SKM-1 treated with dmso at 0.1 percent for 144 hours (cell line): ENCODE data around the gene RGS1.

Experiments
- DNase-seq: peaks from one replicate; lab custom pipeline; 2025; ENCODE audit not compliant: unreplicated experiment; lab: John Stamatoyannopoulos, UW

Gene RGS1

DNA sequence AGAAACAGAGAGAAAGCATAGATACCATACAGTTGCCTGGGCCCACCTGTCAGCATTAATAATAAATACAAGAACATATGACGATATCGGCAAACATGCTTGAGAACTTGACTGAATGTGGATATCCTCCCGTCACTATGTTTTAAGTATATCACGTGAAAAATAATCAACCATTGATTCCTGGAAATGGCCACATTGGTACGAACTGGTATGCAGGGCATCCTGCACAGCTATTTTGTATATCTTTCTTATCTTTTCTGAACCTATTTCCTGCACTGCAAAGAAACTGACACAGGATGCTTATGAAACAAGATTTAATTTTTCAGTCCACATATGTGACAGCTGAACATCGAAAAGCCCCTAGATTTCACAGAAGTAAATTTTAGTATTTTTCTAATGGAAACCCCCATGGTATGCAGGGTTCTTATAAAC is 22.8 kb upstream of the RGS1 start:
- no peak for DNase-seq

DNA sequence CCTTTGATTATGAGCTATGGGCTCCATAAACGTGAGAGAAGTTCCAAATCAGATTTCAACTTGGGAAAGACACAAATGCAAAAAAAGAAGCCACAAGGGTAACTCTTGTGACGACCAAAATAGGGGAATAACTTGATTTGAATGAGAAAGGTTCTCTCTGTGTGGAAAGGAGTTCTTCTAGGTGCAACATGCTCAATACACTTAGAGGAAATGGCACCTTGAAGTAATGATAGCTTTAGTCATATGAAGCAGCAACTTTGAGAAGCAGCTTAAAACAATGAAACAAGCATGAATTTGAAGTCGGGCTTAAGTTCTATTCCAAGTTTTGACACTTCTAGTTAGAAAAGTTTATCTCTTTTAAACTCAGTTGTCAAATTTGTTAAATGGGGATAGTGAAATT is 21.8 kb upstream of the RGS1 start:
- no peak for DNase-seq

DNA sequence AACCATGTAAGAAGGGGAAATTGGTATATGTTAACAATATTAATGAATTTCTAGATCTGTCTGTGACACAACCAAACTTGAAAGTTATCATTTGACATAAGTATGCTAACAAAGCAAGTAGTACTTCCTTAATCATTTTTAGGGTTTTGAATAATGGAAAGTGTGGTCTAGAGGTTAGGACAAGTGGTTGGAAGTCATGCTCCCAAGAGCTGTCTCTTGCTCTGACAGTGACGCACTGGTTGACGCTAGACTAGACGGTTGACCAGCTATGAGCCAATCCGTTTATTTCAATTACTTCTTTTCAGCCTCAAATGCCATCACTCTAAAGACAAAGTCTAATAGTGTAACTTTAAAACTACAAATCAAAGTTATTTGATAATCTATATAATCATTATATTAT is 20.7 kb upstream of the RGS1 start:
- no peak for DNase-seq

DNA sequence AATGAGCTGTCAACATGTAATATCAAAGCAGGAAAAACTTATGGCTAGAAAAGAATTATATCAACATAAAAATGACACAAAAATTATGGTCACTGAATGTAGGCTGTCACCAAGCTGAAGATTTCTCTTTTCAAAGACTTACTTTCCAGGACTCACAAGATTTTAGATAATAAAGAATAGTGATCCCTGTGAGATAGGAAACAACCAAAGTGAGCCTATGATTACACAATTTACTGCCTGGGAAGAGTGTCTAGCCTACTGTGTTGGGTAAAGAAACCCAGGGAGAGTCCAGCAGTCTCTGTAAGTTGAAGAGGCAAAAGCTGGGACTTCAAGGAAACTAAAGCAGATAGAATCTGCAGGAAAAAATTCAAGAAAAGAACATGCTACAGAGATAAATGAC is 20.2 kb upstream of the RGS1 start:
- DNase-seq: no peak

DNA sequence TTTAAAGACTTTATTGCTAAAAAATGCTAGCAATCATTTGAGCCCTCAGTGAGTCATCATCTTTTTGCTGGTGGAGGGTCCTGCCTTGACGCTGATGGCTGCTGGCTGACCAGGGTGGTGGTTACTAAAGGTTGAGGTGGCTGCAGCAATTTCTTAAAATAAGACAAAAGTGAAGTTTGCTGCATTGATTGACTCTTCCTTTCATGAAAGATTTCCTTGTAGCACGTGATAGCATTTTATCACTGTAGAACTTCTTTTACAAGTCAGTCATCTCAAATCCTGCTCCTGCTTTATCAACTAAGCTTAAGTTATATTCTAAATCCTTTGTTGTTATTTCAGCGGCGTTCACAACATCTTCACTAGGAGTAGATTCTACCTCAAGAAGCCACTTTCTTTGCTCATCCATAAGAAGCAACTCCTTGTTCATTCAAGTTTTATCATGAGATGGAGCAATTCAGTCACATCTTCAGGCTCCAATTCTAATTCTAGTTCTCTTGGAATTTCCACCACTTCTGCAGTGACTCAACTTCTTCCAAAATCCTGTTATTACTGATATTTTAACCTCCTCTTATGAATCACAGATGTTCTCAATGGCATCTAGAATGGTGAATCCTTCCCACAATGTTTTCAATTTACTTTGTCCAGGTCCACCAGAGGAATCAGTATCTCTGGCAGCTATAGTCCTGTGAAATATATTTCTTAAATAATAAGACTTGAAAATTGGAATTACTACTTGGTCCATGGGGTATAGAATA is 17.6 kb upstream of the RGS1 start:
- DNase-seq: no peak

DNA sequence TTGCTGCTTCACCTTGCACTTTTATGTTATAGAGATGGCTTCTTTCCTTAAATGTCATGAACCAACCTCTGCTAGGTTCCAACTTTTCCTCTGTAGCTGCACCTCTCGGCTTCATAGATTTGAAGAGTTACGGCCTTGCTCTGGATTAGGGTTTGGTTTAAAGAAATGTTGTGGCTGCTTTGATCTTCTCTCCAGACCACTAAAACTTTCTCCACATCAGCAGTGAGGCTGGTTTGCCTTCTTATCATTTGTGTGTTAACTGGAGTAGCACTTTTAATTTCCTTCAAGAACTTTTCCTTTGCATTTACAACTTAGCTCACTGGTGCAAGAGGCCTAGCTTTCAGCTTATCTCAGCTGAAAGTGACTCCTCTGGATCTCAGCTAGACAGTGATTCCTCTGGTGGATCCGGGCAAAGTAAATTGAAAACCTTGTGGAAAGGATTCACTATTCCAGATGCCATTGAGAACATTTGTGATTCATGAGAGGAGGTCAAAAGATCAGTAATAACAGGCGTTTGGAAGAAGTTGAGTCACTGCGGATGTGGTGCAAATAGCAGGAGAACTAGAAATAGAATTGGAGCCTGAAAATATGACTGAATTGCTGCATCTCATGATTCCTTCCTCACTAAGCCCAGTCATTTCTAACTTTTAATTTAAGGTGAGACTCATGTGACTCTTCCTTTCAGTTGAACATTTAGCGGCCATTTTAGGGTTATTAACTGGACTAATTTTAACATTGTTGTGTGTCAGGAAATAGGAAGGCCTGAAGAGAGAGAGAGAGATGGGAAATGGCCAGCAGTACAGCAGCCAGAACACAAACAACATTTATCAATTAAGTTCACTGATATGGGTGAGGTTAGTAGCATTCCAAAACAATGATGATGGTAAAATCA is 16.2 kb upstream of the RGS1 start:
- DNase-seq: no peak

DNA sequence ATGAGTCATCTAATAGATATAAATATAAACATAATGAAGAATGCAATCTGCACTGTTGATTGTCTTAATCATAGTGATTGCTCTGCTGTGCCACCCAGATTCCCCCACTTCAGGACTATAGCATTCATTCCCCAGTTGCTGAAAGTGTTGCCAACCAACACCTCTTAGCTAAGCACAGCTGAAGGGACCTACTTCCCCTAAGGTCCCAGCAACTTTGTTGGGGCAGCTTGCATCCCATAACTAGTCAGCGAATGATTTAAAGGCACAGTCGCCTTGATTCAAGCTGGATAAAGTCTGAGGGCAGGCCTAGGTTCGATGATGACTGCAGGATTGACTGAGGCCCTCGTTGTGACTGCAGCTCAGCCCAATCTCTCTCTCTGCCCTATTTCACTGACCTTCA is 14.3 kb upstream of the RGS1 start:
- no peak for DNase-seq

DNA sequence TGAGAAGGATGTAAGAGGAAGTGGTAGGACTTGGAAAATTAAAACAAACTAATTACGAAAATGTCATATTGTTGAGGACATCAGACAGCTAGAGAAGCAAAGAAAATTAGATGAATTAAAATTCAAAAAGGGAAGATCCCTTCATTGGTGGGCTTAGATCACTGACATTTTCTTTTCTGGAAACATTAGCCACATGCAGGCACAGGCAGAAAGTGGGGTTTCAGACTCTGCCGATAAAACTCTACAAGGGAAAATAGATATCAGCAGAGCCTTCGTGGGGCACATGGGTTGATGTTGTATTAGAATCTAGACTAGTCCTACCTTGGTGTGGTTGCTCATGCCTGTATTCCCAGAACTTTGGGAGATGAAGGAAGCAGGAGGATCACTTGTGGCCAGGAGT is 12.4 kb upstream of the RGS1 start:
- DNase-seq: no peak

DNA sequence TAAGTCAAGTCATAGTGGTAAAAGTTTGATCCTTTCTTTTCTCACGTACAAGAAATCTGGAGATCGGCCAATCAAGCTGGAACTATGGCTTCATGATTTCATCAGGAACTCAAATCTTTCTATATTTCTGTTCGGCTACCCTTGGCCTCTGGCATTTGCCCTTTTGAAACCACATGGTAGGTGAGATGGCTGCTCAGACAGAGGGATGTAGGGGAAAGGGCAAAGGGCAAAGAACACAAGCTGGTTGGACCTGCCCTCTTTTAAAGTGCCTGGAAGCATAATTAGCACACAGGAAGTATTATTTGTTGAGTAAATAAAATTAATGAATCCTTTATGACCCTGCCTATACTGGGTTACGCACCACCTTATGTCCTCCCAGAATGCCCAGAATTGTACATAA is 11.5 kb upstream of the RGS1 start:
- no peak for DNase-seq

DNA sequence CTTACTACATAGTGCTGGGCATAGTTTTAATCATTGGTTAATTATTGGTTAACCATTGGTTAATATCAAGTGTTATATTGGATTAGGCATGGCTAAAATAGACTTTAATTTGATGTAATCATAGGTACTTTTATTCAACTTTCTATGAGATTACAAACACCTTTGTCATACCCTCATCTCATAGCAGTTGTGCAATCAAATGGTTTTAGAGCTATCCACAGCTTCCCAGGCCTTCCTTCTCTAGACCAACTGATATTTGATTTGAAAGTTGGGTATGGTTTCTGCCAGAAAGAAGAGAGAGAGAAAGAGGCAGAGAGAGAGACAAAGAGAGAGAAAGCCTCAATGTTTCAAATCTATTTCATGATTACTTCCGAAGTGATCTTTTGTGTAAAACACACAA is 9.6 kb upstream of the RGS1 start:
- DNase-seq: no peak

DNA sequence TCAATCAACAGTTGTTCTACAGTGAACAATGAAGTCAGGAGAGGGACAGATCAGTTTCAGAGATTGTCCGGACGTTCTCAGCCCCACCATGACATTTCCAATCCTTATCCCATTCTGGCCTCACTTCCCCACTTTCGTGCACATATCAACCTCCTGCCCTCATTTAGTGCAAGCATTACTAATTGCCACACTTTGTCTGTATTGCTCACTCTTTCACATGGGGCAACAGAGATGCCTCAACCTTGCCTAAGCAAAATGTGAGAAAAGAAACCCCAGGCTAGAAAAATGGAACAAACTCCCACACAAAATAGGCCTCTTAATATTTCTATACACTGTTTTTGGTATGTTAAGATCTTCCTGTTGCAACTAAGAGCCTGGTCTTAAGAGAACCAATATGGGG is 8.9 kb upstream of the RGS1 start:
- no peak for DNase-seq

DNA sequence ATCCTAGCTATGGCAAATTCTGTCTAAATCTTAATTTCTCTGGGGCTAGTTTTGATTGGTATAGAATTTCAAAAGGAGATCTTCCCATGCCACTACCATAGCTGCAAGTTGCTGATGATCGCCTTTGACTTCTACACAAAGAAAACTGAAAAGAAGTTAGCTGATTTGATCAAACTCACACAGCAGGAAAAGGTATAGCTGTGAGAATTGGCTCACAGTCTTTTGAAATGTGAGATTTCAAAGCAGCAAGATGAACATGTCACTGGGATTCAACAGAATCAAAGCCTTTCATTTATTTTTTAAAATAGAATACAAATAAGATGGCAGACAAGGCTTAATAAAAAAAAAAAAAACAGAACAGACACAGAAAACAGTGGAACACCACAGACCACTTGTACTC is 7.5 kb upstream of the RGS1 start:
- no peak for DNase-seq

DNA sequence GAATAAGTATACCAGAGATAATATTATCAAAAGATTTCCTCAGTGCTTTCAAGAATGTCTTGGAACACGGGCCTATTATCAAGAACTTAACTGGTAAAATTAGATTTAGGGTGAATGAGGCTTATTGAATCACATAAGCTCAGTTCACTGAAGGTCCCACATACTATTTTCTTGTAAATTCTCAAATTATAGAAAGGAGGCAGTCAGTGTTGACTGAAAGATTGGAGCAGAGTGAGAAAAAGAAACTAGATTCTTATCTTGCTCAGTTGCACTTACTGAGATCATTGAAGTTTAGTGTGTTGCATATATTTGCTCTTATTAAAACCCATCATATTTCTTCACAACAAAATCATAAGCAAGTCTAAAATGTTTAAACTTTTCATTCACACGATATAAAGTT is 3.9 kb upstream of the RGS1 start:
- DNase-seq: no peak

DNA sequence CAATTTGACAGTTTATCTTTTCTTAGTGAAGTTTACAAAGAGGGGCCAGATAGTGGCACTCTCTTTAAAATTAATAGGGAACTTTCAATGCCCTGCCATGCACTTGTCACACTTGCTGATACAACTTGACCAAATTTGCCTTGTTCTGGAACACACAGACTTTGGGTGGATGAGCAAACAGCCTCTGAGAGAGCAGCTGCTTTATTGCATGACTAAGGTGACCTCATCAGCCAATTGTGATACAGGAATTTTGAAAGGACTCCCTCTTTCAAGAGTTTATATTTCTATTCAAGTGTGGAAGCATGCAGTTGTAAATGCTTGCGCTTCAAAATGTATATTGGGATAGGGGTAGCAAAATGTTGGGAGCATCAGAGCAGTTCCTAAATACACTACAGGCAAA is 2.1 kb upstream of the RGS1 start:
- DNase-seq: no peak

DNA sequence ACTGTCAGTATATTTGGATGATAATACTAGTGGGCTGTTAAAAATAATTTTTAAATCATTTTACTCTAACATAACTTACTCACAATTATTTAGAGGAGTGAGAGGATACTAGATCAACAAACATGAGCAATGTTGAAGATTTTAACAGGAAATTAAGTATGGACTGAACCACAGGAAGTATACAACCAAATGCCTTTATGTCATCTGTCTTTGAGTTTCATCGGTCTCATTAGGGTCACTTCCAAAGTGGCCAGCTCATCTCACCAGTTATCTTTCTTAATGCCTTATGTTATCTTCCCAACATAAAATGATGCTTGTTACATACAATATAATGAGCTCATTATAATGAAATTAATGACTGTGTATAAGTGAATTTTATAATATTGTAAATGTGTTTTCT is 1.5 kb upstream of the RGS1 start:
- DNase-seq: no peak

DNA sequence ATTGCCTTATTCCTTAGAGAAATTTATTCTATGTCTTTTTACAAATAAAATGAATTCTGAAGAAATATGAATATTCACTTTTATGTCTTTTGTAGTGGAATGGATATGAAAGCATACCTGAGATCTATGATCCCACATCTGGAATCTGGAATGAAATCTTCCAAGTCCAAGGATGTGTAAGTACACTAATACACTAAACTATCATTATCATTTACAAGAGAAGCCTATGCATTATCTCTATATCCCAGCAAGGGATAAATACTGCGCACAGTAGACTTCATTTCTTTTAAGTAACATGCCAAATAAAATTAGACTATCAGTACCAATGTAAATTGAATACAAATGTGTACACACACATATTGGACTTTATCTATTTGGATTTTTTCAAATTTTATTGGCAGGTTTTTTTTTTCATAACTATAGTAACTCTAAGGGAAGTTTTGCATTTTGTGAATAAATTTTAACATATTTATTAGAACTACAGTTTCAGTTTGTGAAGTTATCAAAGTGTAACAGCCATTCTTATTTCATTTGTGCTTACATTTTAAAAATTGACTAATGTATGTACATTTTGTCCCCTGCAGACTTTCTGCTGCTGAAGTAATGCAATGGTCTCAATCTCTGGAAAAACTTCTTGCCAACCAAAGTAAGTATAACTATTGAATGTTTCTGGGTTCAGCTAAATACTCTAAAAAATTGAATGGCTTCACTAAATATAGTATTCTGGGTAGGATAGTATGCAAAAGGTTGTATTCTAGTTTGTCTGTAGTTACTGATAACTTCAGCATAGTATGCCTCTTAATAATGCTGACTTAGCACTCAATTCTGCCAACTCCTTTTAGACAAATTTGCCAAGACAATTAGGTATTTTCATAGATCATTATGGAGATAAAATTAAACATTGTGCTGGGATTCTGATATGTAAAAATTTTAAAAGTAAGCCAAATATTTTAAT is 894 bp downstream of the RGS1 start:
- no peak for DNase-seq

DNA sequence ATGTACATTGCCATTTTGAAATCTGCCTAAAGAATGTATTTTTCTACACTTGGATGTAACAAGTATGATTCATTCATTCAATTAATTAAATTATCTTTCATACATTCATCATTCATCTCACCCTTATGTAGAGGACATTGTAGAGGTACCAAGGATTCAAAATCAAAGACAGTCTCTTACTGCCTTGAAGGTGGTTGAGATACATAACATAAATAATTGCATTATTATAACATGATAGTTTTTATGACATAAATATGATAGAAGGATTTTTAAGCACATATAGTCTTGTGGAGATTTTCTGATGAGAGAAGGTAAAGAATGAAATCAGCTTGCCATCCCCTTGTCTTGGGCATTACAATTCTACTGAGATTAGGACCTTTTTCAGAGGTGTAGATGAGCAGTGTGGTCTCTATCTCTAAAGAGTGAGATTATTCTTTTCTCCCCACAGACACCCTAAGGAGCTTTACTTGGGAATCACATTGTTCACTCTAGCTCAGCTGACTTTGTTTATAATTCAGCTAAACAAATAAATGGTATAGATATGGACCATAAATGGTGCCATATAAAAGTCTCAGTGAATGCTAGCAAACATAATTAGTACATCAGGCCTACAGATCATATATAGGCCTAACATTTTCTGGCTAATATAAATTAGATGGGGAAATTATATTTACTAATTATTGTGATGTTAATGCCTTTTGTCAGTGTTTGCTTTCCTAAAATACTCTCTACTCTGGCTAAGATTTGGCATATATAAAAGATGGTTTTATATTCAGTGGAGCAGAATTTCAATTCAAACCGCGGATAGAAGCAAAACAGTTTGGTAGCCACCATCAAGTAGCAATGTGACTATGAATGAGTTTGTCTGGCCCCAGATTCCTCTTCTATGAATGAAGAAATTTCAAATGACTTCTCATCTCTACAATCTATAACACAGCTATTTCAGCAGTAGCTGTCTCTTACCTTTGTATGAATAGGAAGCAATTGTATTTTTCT is 1.9 kb downstream of the RGS1 start:
- DNase-seq: no peak

DNA sequence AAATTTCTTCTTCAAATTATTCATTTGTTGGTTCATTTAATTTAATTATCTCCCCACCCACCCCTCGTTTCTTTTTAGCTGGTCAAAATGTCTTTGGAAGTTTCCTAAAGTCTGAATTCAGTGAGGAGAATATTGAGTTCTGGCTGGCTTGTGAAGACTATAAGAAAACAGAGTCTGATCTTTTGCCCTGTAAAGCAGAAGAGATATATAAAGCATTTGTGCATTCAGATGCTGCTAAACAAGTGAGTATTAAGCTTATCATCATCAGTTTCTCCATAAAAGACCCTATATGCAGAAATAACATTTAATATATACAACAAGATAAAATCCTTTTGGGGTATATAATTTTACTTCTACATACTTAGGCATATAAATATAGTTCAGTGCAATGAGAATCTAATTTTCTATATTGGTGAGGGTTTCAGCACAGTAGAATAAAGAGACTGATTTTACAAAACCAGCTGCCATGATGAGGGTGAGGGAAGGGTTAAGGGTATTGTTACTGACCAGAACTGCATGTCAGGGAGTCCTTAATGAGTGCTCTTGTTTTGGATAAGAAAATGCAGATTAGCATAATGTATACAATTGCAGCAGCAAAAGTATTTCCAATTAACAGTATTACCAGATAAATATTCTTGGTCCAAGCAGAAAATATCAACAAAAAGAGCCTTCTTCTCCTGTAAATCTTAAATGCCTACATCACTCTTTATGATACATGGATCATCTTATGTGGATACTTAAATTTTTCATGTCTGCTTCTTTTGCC is 2.8 kb downstream of the RGS1 start:
- no peak for DNase-seq

DNA sequence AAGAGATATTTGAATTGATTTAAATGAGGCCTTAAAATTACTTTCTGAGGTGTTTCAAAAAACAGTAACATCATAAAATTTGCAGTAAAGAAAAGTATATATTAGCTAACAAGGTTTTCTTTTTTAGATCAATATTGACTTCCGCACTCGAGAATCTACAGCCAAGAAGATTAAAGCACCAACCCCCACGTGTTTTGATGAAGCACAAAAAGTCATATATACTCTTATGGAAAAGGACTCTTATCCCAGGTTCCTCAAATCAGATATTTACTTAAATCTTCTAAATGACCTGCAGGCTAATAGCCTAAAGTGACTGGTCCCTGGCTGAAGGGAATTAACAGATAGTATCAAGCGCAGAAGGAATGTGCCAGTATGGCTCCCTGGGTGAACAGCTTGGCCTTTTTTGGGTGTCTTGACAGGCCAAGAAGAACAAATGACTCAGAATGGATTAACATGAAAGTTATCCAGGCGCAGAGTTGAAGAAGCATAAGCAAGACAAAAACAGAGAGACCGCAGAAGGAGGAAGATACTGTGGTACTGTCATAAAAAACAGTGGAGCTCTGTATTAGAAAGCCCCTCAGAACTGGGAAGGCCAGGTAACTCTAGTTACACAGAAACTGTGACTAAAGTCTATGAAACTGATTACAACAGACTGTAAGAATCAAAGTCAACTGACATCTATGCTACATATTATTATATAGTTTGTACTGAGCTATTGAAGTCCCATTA is 3.6 kb downstream of the RGS1 start:
- no peak for DNase-seq
